Gastroesophageal sphincter (tissue), 3 donors: ENCODE measurements around the gene INHBE.

Source experiments
- EP300 ChIP-seq: sonication (generic); formaldehyde crosslinking; IDR thresholded peaks from one replicate; pipeline ENCODE4 v1.6.1; 2017; ENCODE audit warnings: antibody characterized with exemption, mild to moderate bottlenecking
- POLR2A ChIP-seq, 2 donors: fragments of 450-650 bp; IDR thresholded peaks; one replicate each; pipeline ENCODE4 v1.6.1; 2017; ENCODE audit warnings: antibody characterized with exemption in 2 of 2, mild to moderate bottlenecking in 2 of 2, moderate library complexity in 1 of 2
- TF ChIP-seq, protein P1 (sequence below), 4 experiments: fragments of 200-600 bp in 2 of 4; fragments of 450-650 bp in 2 of 4; sonication (generic) in 1 of 4; IDR thresholded peaks; one replicate each; pipeline ENCODE4 v1.5.1; 2017 to 2019; ENCODE audit warnings: antibody characterized with exemption in 4 of 4, mild to moderate bottlenecking in 2 of 4, moderate library complexity in 2 of 4

DNA sequence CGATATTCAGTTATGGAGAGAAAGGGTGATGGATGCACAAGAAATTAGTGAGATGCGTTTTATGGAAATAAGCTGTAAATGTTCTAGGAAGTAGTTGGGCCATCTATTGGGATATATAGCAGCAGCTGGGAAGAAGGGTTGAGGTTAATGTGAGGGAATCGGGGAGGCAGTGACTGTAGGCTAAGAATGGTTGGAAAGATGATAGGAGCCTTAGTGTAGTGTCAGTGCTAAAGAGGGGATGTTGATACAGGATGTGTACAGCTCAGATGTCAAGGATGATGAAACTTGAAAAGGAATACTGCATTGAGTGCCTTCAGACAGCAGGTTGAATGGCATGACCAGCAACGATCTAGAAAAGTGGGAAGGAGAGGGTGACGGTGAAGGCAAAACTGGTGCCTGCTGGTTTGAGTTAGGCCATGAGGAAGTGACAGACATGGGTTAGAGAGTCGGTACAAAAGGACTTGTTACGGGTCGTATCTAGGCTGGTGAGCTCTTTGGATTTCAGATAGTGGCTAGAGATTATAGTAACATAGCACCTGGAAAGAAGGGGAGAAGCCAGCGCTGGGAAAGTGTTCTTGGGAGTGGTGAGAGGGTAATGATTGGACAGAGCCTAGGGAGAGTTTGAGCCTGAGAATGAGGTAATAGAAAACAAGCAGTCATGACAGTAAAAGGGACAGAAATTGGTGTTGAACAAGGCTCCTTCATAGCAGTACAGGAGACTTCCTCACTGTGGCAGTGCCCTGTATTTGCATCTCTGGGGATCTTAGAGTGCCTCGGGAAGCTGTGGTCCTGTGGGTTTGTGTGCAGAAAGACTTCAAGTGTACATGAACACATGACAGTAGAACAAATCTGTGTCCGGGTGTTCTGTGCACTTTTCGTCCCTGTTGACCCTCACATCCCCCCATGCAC lies 42.4 kb downstream of the INHBE start:
- TF ChIP-seq POLR2A (IDR thresholded peaks at IDR 0.05) (no peak), EP300 (no peak)
- TF ChIP-seq, protein P1, sequence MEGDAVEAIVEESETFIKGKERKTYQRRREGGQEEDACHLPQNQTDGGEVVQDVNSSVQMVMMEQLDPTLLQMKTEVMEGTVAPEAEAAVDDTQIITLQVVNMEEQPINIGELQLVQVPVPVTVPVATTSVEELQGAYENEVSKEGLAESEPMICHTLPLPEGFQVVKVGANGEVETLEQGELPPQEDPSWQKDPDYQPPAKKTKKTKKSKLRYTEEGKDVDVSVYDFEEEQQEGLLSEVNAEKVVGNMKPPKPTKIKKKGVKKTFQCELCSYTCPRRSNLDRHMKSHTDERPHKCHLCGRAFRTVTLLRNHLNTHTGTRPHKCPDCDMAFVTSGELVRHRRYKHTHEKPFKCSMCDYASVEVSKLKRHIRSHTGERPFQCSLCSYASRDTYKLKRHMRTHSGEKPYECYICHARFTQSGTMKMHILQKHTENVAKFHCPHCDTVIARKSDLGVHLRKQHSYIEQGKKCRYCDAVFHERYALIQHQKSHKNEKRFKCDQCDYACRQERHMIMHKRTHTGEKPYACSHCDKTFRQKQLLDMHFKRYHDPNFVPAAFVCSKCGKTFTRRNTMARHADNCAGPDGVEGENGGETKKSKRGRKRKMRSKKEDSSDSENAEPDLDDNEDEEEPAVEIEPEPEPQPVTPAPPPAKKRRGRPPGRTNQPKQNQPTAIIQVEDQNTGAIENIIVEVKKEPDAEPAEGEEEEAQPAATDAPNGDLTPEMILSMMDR (IDR thresholded peaks at IDR 0.05), result no peak
